Astrocyte (in vitro differentiated cells and primary cell): ENCODE measurements around the gene CD247.

Source experiments
- CTCF ChIP-seq: IDR thresholded peaks from 2 replicates; pipeline ENCODE4 v1.5.1; 2011; ENCODE audit warnings: low read depth, mild to moderate bottlenecking, inconsistent platforms, low read length, moderate library complexity; ENCODE audit not compliant: insufficient read depth
- EZH2 ChIP-seq: IDR thresholded peaks from 2 replicates; pipeline ENCODE4 v1.6.1; 2012; ENCODE audit warnings: mild to moderate bottlenecking, low read length, inconsistent platforms; ENCODE audit not compliant: insufficient read depth

- TF ChIP-seq CTCF (no peak), EZH2 (no peak)
Measured at GRCh38 chr1:167431261-167431908, 86.9 kb downstream of the CD247 start.
